Measurements from ENCODE around the gene P2RY12. TPM values are rescaled to one million over a fixed set of nuclear protein-coding genes. Genes with fewer than 3 reads are reported as not detected.

The P2RY12 gene
- total and polyA plus RNA-seq, 2 of the 8 experiments (the other 6 are each of a cell fraction or from before 2014, with no cell fraction given): not detected

GRCh38 chr3:151431940-151432339 lies 47.4 kb upstream of the P2RY12 start:
- H4K20me1 ChIP-seq (replicated peaks in 1 of 2; ENCODE audit: control insufficient read depth in 1 of 2, insufficient read depth in 2 of 2, low read length in 2 of 2): no peaks in the 10 kb centered on the region
- H3K36me3 ChIP-seq (ENCODE audit: control insufficient read depth in 2 of 4, insufficient read depth in 4 of 4, low read length in 3 of 4): peaks cover 0 to 6% (median 3%) of the 10 kb centered on the region in 4 experiments; a peak in 4 of 8 replicates
- H2BK120ac ChIP-seq (replicated peaks; ENCODE audit: low read depth, low read length): no peak overlapping the region
- H4K5ac ChIP-seq (ENCODE audit: insufficient read length, low read depth, low read length): no peak overlapping the region
- H2AFZ ChIP-seq (ENCODE audit: low read length): no peak overlapping the region
- no peak overlapping the region for H3K9ac ChIP-seq (replicated peaks in 1 of 4; ENCODE audit: extremely low read depth in 1 of 4, low read depth in 3 of 4, low read length in 3 of 4)
- H3K14ac ChIP-seq (ENCODE audit: insufficient read length): no peak overlapping the region
- H3K27ac ChIP-seq (ENCODE audit: low read depth, low read length): no peak overlapping the region
- H3K56ac ChIP-seq (replicated peaks; ENCODE audit: insufficient read length, low read depth, low read length): no peak overlapping the region
- H3K18ac ChIP-seq (ENCODE audit: extremely low read depth, low read length): no peak overlapping the region
- no peak overlapping the region for H2BK5ac ChIP-seq (ENCODE audit: low read depth, low read length)
- no peak overlapping the region for H4K91ac ChIP-seq (replicated peaks; ENCODE audit: insufficient read length, low read length)
- TF ChIP-seq CBX5 (IDR thresholded peaks at IDR 0.05; ENCODE audit: low read depth, low read length) (no peak), POLR2A (IDR thresholded peaks at IDR 0.05; ENCODE audit: control extremely low read depth in 1 of 2, low read depth in 2 of 2, low read length in 2 of 2) (no peak), SIN3A (conservative IDR thresholded peaks at IDR 0.05 in 1 of 2, IDR thresholded peaks at IDR 0.05 in 1 of 2; ENCODE audit: low read depth in 1 of 2, low read length in 2 of 2) (no peak), SP4 (IDR thresholded peaks at IDR 0.05; ENCODE audit: low read length) (no peak), RFX5 (IDR thresholded peaks at IDR 0.05; ENCODE audit: borderline replicate concordance, low read depth, low read length) (no peak), CTCF (IDR thresholded peaks at IDR 0.05; ENCODE audit: control extremely low read depth in 1 of 3, insufficient read depth in 1 of 3, low read depth in 1 of 3, low read length in 3 of 3) (no peak)
- TF ChIP-seq, protein P1, sequence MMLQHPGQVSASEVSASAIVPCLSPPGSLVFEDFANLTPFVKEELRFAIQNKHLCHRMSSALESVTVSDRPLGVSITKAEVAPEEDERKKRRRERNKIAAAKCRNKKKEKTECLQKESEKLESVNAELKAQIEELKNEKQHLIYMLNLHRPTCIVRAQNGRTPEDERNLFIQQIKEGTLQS (IDR thresholded peaks at IDR 0.05; ENCODE audit: insufficient read depth, low read depth, low read length): no peak
- H4K8ac ChIP-seq (ENCODE audit: extremely low read depth, insufficient read depth, low read length): no peak overlapping the region
- H3K79me2 ChIP-seq (ENCODE audit: control insufficient read depth in 1 of 2, insufficient read depth in 2 of 2, low read length in 2 of 2): no peaks in the 10 kb centered on the region
- H3K27me3 ChIP-seq (replicated peaks in 1 of 4; ENCODE audit: control insufficient read depth in 3 of 4, extremely low read depth in 1 of 4, insufficient read depth in 3 of 4, low read length in 3 of 4): no peaks in the 10 kb centered on the region
- no peak overlapping the region for H2BK20ac ChIP-seq (ENCODE audit: low read length)
- 90% methylated on average over 3 of the region's 3 CpGs; no CpG with 5 or more reads in 1 of the 2 experiments for WGBS, 2 experiments (ENCODE audit: extremely low coverage in 1 of 2, insufficient coverage in 1 of 2, insufficient read length in 1 of 2, insufficient replicate concordance in 2 of 2, low coverage in 1 of 2, low lambda C conversion rate in 2 of 2, missing lambda C conversion rate in 1 of 2)
- no peak overlapping the region for H2BK15ac ChIP-seq (ENCODE audit: low read length)
- FAIRE-seq (no peak), DNase-seq (ENCODE audit: low read depth in 1 of 2, low spot score in 2 of 2) (no peak)
- POLR2A ChIA-PET (ENCODE audit: partially characterized antibody): no interaction called here
- no peak overlapping the region for H3K4me2 ChIP-seq (ENCODE audit: insufficient read depth in 1 of 2, low read depth in 2 of 2, low read length in 2 of 2)
- H3K23me2 ChIP-seq (ENCODE audit: low read depth, low read length): no peaks in the 10 kb centered on the region
- no peaks in the 10 kb centered on the region for H3K9me3 ChIP-seq (ENCODE audit: insufficient read depth in 2 of 2, low read depth in 1 of 2, low read length in 1 of 2)
- H3K4me1 ChIP-seq (replicated peaks in 1 of 4; ENCODE audit: control insufficient read depth in 3 of 4, insufficient read depth in 4 of 4, low read length in 3 of 4): peaks cover 0 to 9% (median 3%) of the 10 kb centered on the region in 4 experiments; a peak in 4 of 7 replicates
- no peak overlapping the region for H3K23ac ChIP-seq (ENCODE audit: insufficient read length)
- H2BK12ac ChIP-seq (ENCODE audit: low read depth, low read length): no peak overlapping the region
- no peaks in the 10 kb centered on the region for H3K79me1 ChIP-seq (ENCODE audit: low read depth, low read length)
- H3K4me3 ChIP-seq (ENCODE audit: extremely low read depth in 1 of 4, insufficient read depth in 2 of 4, low read depth in 3 of 4, low read length in 4 of 4): no peak overlapping the region
- CTCF ChIA-PET (ENCODE audit: partially characterized antibody): interaction anchor here (1.1 to 8.4 kb wide), 3 partner anchors 7 to 494 kb away, joined by 3 to 48 read pairs (median 4); no protein-coding TSS in a partner anchor
- no peak overlapping the region for H3K4ac ChIP-seq (replicated peaks; ENCODE audit: insufficient read length, low read depth, low read length)
- H2AK5ac ChIP-seq (ENCODE audit: low read depth, low read length): no peak overlapping the region

Measured in H1 (cell line).